IMR-90 (cell line): ENCODE data around the gene TBX1. TPM values are rescaled to one million over a fixed set of nuclear protein-coding genes. Genes with fewer than 3 reads are reported as not detected.

Experiments
- ATAC-seq: fragments of 200-7000 bp; cut with Tn5 transposase; 2 replicates; pipeline ENCODE4 v1.9.1; 2020; ENCODE audit warnings: low read depth, mild to moderate bottlenecking, moderate library complexity
- BruUV-seq: library from RNA; stranded (reverse); fragments of 400-500 nt; replicated peaks from 2 replicates; lab custom pipeline; 2021; lab: Mats Ljungman, UMichigan
- CTCF ChIA-PET: fragments of 300-600 bp; formaldehyde crosslinking; extraction: SDS; loops from one replicate; lab custom pipeline; 2021; ENCODE audit warnings: antibody characterized with exemption; lab: Yijun Ruan, JAX
- POLR2A ChIA-PET: fragments of 300-600 bp; sonication (Branson Sonifier 250); formaldehyde crosslinking; loops from one replicate; lab custom pipeline; 2022; ENCODE audit warnings: antibody characterized with exemption; ENCODE audit not compliant: unreplicated experiment; lab: Charles Lee
- DNase-seq: peaks from one replicate; pipeline ENCODE4 v3.0.0; 2013
- H2AFZ ChIP-seq: replicated peaks from 2 replicates; pipeline ENCODE3; 2013; ENCODE audit warnings: low read length, mild to moderate bottlenecking; ENCODE audit not compliant: poor library complexity
- H2AK5ac ChIP-seq: 2 replicates; pipeline ENCODE4 v1.6.1; 2013; ENCODE audit warnings: low read depth, low read length, inconsistent platforms
- H2AK9ac ChIP-seq: replicated peaks from 2 replicates; pipeline ENCODE3; 2013; ENCODE audit warnings: mild to moderate bottlenecking, low read depth, low read length, moderate library complexity; ENCODE audit not compliant: poor library complexity
- H2BK120ac ChIP-seq: 2 replicates; pipeline ENCODE4 v1.6.1; 2013; ENCODE audit warnings: low read depth, low read length, inconsistent platforms
- H2BK15ac ChIP-seq: 3 replicates; pipeline ENCODE4 v1.6.1; 2013; ENCODE audit warnings: low read depth, low read length, inconsistent platforms
- H2BK20ac ChIP-seq: 2 replicates; pipeline ENCODE4 v1.6.1; 2013; ENCODE audit warnings: low read depth, mild to moderate bottlenecking, inconsistent platforms, low read length, moderate library complexity
- H2BK5ac ChIP-seq: 2 replicates; pipeline ENCODE4 v1.6.1; 2013; ENCODE audit warnings: mild to moderate bottlenecking, low read depth, low read length, inconsistent platforms; ENCODE audit not compliant: poor library complexity, severe bottlenecking
- H3K14ac ChIP-seq: replicated peaks from 2 replicates; pipeline ENCODE4 v1.6.1; 2013; ENCODE audit warnings: low read depth, low read length, inconsistent platforms
- H3K18ac ChIP-seq: 2 replicates; pipeline ENCODE4 v1.6.1; 2013; ENCODE audit warnings: low read depth, low read length, control low read depth
- H3K23ac ChIP-seq: 2 replicates; pipeline ENCODE4 v1.6.1; 2013; ENCODE audit warnings: low read depth, low read length, inconsistent platforms
- H3K27ac ChIP-seq: 2 replicates; pipeline ENCODE4 v1.5.1; 2013; ENCODE audit warnings: mild to moderate bottlenecking, control low read depth, low read length; ENCODE audit not compliant: insufficient read depth
- H3K27me3 ChIP-seq: 2 replicates; pipeline ENCODE4 v1.6.1; 2013; ENCODE audit warnings: low read length; ENCODE audit not compliant: control insufficient read depth, insufficient read depth
- H3K36me3 ChIP-seq: 2 replicates; pipeline ENCODE4 v1.6.1; 2013; ENCODE audit warnings: low read length, mixed read lengths; ENCODE audit not compliant: control insufficient read depth, insufficient read depth
- H3K4ac ChIP-seq: 2 replicates; pipeline ENCODE4 v1.6.1; 2013; ENCODE audit warnings: low read depth, low read length, inconsistent platforms
- H3K4me1 ChIP-seq: 2 replicates; pipeline ENCODE4 v1.6.1; 2013; ENCODE audit warnings: low read length, mixed read lengths; ENCODE audit not compliant: control insufficient read depth, insufficient read depth
- H3K4me2 ChIP-seq: 2 replicates; pipeline ENCODE4 v1.6.1; 2013; ENCODE audit warnings: low read depth, mild to moderate bottlenecking, control low read depth, low read length, moderate library complexity
- H3K4me3 ChIP-seq: 2 replicates; pipeline ENCODE4 v1.5.1; 2013; ENCODE audit warnings: low read depth, mild to moderate bottlenecking, control low read depth, low read length, moderate library complexity; ENCODE audit not compliant: insufficient read depth
- H3K56ac ChIP-seq: 2 replicates; pipeline ENCODE4 v1.6.1; 2013; ENCODE audit warnings: low read length, inconsistent platforms; ENCODE audit not compliant: insufficient read depth; ENCODE audit errors: extremely low read depth
- H3K79me1 ChIP-seq, 2 experiments: 2 replicates each; pipeline ENCODE4 v1.6.1; 2013; ENCODE audit warnings: low read length in 2 of 2, inconsistent platforms in 1 of 2, low read depth in 1 of 2
- H3K9ac ChIP-seq: 2 replicates; pipeline ENCODE4 v1.6.1; 2013; ENCODE audit warnings: low read depth, low read length, control low read depth
- H3K9me1 ChIP-seq: 2 replicates; pipeline ENCODE4 v1.6.1; 2013; ENCODE audit warnings: low read length, inconsistent platforms; ENCODE audit not compliant: insufficient read depth
- H3K9me3 ChIP-seq: 2 replicates; pipeline ENCODE4 v1.6.1; 2013; ENCODE audit warnings: low read length; ENCODE audit not compliant: control insufficient read depth, insufficient read depth
- H4K20me1 ChIP-seq: 2 replicates; pipeline ENCODE4 v1.6.1; 2013; ENCODE audit warnings: low read length, inconsistent platforms; ENCODE audit not compliant: insufficient read depth
- H4K5ac ChIP-seq: 2 replicates; pipeline ENCODE4 v1.6.1; 2013; ENCODE audit warnings: mild to moderate bottlenecking, low read depth, low read length, control low read depth
- H4K8ac ChIP-seq, 2 experiments: 2 replicates each; pipeline ENCODE4 v1.6.1; 2013; ENCODE audit warnings: low read depth in 2 of 2, low read length in 2 of 2, control low read depth in 1 of 2, inconsistent platforms in 1 of 2
- H4K91ac ChIP-seq: 2 replicates; pipeline ENCODE4 v1.6.1; 2013; ENCODE audit warnings: low read depth, low read length, inconsistent platforms; ENCODE audit not compliant: insufficient read depth
- BHLHE40 ChIP-seq: fragments of 150-350 bp; IDR thresholded peaks from 2 replicates; pipeline ENCODE4 v1.6.1; 2016; ENCODE audit warnings: mild to moderate bottlenecking, low read depth, low read length
- CEBPB ChIP-seq: IDR thresholded peaks from 2 replicates; pipeline ENCODE4 v1.6.1; 2012; ENCODE audit warnings: low read depth, low read length, improper control_type of control experiment
- CHD1 ChIP-seq: IDR thresholded peaks from 2 replicates; pipeline ENCODE4 v1.6.1; 2012; ENCODE audit warnings: low read depth, low read length, improper control_type of control experiment
- FOS ChIP-seq: fragments of 150-350 bp; IDR thresholded peaks from 2 replicates; pipeline ENCODE4 v1.6.1; 2016; ENCODE audit warnings: low read depth, low read length
- MAFK ChIP-seq: IDR thresholded peaks from 2 replicates; pipeline ENCODE4 v1.6.1; 2012; ENCODE audit warnings: low read depth, low read length, improper control_type of control experiment
- MAZ ChIP-seq: IDR thresholded peaks from 2 replicates; pipeline ENCODE4 v1.6.1; 2012; ENCODE audit warnings: low read depth, mild to moderate bottlenecking, low read length, improper control_type of control experiment, moderate library complexity, borderline replicate concordance
- MXI1 ChIP-seq: IDR thresholded peaks from 2 replicates; pipeline ENCODE4 v1.6.1; 2012; ENCODE audit warnings: low read depth, mild to moderate bottlenecking, low read length, moderate library complexity, borderline replicate concordance
- NFE2L2 ChIP-seq: fragments of 150-350 bp; IDR thresholded peaks from 2 replicates; pipeline ENCODE4 v1.6.1; 2016; ENCODE audit warnings: low read depth, mild to moderate bottlenecking, low read length
- POLR2A ChIP-seq: IDR thresholded peaks from 2 replicates; pipeline ENCODE4 v1.6.1; 2012; ENCODE audit warnings: mild to moderate bottlenecking, low read depth, low read length
- RAD21 ChIP-seq: IDR thresholded peaks from 2 replicates; pipeline ENCODE4 v1.6.1; 2012; ENCODE audit warnings: low read length, improper control_type of control experiment
- RCOR1 ChIP-seq: IDR thresholded peaks from 2 replicates; pipeline ENCODE4 v1.6.1; 2012; ENCODE audit warnings: mild to moderate bottlenecking, low read length, improper control_type of control experiment; ENCODE audit not compliant: insufficient replicate concordance
- RFX5 ChIP-seq: IDR thresholded peaks from 2 replicates; pipeline ENCODE4 v1.8.0; 2012; ENCODE audit warnings: low read depth, mild to moderate bottlenecking, low read length, moderate library complexity
- SMC3 ChIP-seq: fragments of 150-350 bp; IDR thresholded peaks from 2 replicates; pipeline ENCODE4 v1.6.1; 2016; ENCODE audit warnings: low read depth, mild to moderate bottlenecking, antibody characterized with exemption, low read length, moderate library complexity
- WGBS, 2 experiments: methylation state at CpG; one replicate each; pipeline versions ENCODE4 v1.1.5 to v1.1.7; 2013; ENCODE audit warnings: missing lambda C conversion rate in 2 of 2; ENCODE audit not compliant: insufficient read length in 1 of 2; ENCODE audit errors: extremely low coverage in 2 of 2; 5-methylcytosine and 5-hydroxymethylcytosine counted together
- dilution Hi-C: fragments of 300-500 bp; cut with HindIII; formaldehyde crosslinking; loops from one replicate; pipeline ENCODE4 v1.14.3; 2018; ENCODE audit warnings: low sequenced_read_pairs; ENCODE audit not compliant: unreplicated experiment
- in situ Hi-C: fragments of 300-500 bp; cut with MboI; formaldehyde crosslinking; loops from 3 replicates; pipeline ENCODE4 v1.14.3; 2019; ENCODE audit warnings: low sequenced_read_pairs, inconsistent platforms, mixed read lengths
- intact Hi-C: fragments of 100-400 bp; cut with micrococcal nuclease; formaldehyde crosslinking; loops from 2 replicates; pipeline ENCODE4 v1.10.0; 2022
- polyA plus RNA-seq, 3 experiments: library from polyadenylated mRNA; depleted of rRNA; stranded (reverse); fragments of >200 nt; gene quantifications; 2 replicates each; pipeline ENCODE4 v1.2.3, GENCODE V29; 2012; ENCODE audit warnings: low replicate concordance in 1 of 3
- total RNA-seq: library from RNA; depleted of rRNA; stranded (reverse); fragments of >200 nt; gene quantifications from 2 replicates; pipeline ENCODE4 v1.2.3, GENCODE V29; 2012
- TF ChIP-seq, protein P1 (sequence below): conservative IDR thresholded peaks from 2 replicates; pipeline ENCODE4 v1.5.1; 2012; ENCODE audit warnings: mild to moderate bottlenecking, low read depth, low read length, improper control_type of control experiment
- TF ChIP-seq, protein P2 (sequence below): fragments of 150-350 bp; IDR thresholded peaks from 2 replicates; pipeline ENCODE4 v1.6.1; 2016; ENCODE audit warnings: low read depth, mild to moderate bottlenecking, low read length, moderate library complexity, borderline replicate concordance
- TF ChIP-seq, protein P3 (sequence below): fragments of 150-350 bp; IDR thresholded peaks from 2 replicates; pipeline ENCODE4 v1.6.1; 2017; ENCODE audit warnings: mild to moderate bottlenecking, antibody characterized with exemption, low read length, low read depth

The TBX1 gene
- total and polyA plus RNA-seq, 2 of the 4 experiments (the other 2 are of a cell fraction), result 0.03 TPM; not detected in 1

DNA sequence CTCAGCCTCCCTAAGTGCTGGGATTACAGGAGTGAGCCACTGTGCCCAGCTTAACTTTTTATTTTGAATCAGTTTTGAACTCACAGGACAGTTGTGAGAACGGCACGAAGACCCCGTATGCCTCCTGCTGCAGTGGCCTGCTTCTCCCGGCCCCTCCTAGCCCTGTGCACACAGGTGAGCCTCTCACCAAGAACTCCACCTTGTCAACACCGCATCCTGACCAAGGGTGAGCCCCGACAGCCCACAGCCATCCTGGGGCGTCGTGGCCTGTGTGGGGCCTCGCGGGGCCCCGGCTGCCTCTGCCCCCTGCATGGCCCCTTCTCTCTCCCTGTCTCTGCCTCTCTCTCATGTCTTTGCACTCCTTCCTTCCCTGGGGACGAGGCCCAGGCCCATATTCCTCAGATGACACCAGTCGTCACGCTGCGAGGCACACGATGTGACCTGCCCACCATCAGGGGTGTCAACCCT lies 55.3 kb downstream of the TBX1 start:
- Histone ChIP-seq H4K20me1 (0 out of 2 replicates have a peak, but pooled peaks cover 5% of the 10 kb centered on the region), H4K91ac (no peak overlapping the region), H2AFZ (no peak overlapping the region), H2BK15ac (no peak overlapping the region), H3K4ac (no peak overlapping the region), H3K14ac (no peak overlapping the region), H3K18ac (no peak overlapping the region), H3K79me1 (no peaks in the 10 kb centered on the region), H4K5ac (no peak overlapping the region), H3K4me3 (no peak overlapping the region), H2BK5ac (no peak overlapping the region), H3K9me1 (peaks cover 7% of the 10 kb centered on the region; the same call in 1 of the 2 replicates), H2AK5ac (no peak overlapping the region), H3K36me3 (no peaks in the 10 kb centered on the region), H2BK20ac (no peak overlapping the region), H4K8ac (no peak overlapping the region), H3K56ac (no peak overlapping the region), H3K9ac (no peak overlapping the region), H3K4me1 (peaks cover 4% of the 10 kb centered on the region; the same call in 1 of the 2 replicates), H2AK9ac (peak overlapping the region; percentile 77), H2BK120ac (no peak overlapping the region), H3K4me2 (no peak overlapping the region), H3K23ac (no peak overlapping the region), H3K27ac (no peak overlapping the region), H3K9me3 (no peaks in the 10 kb centered on the region), H3K27me3 (no peaks in the 10 kb centered on the region)
- CTCF ChIA-PET, result no interaction called here
- dilution Hi-C loops (no loop called here), in situ Hi-C loops (no loop called here), intact Hi-C loops (no loop called here)
- ATAC-seq (no peak), DNase-seq (no peak)
- WGBS, 2 experiments, result 69% methylated on average over 15 of the region's 16 CpGs; no CpG with 5 or more reads in 1 of the 2 experiments
- TF ChIP-seq, protein P1, sequence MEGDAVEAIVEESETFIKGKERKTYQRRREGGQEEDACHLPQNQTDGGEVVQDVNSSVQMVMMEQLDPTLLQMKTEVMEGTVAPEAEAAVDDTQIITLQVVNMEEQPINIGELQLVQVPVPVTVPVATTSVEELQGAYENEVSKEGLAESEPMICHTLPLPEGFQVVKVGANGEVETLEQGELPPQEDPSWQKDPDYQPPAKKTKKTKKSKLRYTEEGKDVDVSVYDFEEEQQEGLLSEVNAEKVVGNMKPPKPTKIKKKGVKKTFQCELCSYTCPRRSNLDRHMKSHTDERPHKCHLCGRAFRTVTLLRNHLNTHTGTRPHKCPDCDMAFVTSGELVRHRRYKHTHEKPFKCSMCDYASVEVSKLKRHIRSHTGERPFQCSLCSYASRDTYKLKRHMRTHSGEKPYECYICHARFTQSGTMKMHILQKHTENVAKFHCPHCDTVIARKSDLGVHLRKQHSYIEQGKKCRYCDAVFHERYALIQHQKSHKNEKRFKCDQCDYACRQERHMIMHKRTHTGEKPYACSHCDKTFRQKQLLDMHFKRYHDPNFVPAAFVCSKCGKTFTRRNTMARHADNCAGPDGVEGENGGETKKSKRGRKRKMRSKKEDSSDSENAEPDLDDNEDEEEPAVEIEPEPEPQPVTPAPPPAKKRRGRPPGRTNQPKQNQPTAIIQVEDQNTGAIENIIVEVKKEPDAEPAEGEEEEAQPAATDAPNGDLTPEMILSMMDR, result no peak
- TF ChIP-seq, protein P2, sequence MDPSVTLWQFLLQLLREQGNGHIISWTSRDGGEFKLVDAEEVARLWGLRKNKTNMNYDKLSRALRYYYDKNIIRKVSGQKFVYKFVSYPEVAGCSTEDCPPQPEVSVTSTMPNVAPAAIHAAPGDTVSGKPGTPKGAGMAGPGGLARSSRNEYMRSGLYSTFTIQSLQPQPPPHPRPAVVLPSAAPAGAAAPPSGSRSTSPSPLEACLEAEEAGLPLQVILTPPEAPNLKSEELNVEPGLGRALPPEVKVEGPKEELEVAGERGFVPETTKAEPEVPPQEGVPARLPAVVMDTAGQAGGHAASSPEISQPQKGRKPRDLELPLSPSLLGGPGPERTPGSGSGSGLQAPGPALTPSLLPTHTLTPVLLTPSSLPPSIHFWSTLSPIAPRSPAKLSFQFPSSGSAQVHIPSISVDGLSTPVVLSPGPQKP, result no peak
- TF ChIP-seq MAFK, result no peak
- TF ChIP-seq POLR2A, result no peak
- TF ChIP-seq FOS, result no peak
- no peak for TF ChIP-seq MAZ
- no peak for TF ChIP-seq RAD21
- no peak for TF ChIP-seq RFX5
- TF ChIP-seq, protein P3, sequence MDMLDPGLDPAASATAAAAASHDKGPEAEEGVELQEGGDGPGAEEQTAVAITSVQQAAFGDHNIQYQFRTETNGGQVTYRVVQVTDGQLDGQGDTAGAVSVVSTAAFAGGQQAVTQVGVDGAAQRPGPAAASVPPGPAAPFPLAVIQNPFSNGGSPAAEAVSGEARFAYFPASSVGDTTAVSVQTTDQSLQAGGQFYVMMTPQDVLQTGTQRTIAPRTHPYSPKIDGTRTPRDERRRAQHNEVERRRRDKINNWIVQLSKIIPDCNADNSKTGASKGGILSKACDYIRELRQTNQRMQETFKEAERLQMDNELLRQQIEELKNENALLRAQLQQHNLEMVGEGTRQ, result no peak
- TF ChIP-seq RCOR1, result no peak
- TF ChIP-seq SMC3, result no peak
- TF ChIP-seq CEBPB, result no peak
- no peak for TF ChIP-seq NFE2L2
- TF ChIP-seq CHD1, result no peak
- TF ChIP-seq MXI1, result no peak
- TF ChIP-seq BHLHE40, result no peak
- POLR2A ChIA-PET, result no interaction called here
- BruUV-seq, result no TSS peak
